Activated CD4-positive, CD25-positive, alpha-beta regulatory T cell treated with anti-CD3 and anti-CD28 coated beads, Interleukin-2, amount 50 U/mL, for 16 hours (primary cell): ENCODE data around the gene EIF3F.
A peak's percentile ranks its signal among the peaks of the same experiment; 100 is the strongest.
"Not testable (repeated sequence)": the region's sequence is repeated elsewhere in the genome, so short reads cannot be mapped to it uniquely, and the experiment has no call there.

Source experiments
- DNase-seq: peaks from one replicate; pipeline ENCODE4 v3.0.0-alpha.2; 2020; ENCODE audit warnings: low read depth, low spot score

The EIF3F gene

GRCh38 chr11:7987560-7987883, 385 bp downstream of the EIF3F start:
- not testable (repeated sequence) for DNase-seq

- DNase-seq: no peak
Observed at GRCh38 chr11:7994581-7995278, 7.6 kb downstream of the EIF3F start.

- no peak for DNase-seq
Observed at GRCh38 chr11:7999795-8000194, 12.7 kb downstream of the EIF3F start.

GRCh38 chr11:8000390-8000789, 13.3 kb downstream of the EIF3F start:
- no peak for DNase-seq

GRCh38 chr11:8002676-8003075, 15.5 kb downstream of the EIF3F start:
- no peak for DNase-seq

- DNase-seq: no peak
Observed at GRCh38 chr11:8003187-8003586, 16.1 kb downstream of the EIF3F start.

- no peak for DNase-seq
Observed at GRCh38 chr11:8004008-8004407, 16.9 kb downstream of the EIF3F start.

GRCh38 chr11:8005556-8005955, 18.4 kb downstream of the EIF3F start:
- DNase-seq: no peak

- no peak for DNase-seq
Observed at GRCh38 chr11:8006349-8006977, 19.3 kb downstream of the EIF3F start.

GRCh38 chr11:8008212-8008611, 21.1 kb downstream of the EIF3F start:
- DNase-seq: no peak

GRCh38 chr11:8009856-8010255, 22.7 kb downstream of the EIF3F start:
- DNase-seq: no peak

GRCh38 chr11:8011371-8011770, 24.2 kb downstream of the EIF3F start:
- no peak for DNase-seq

- DNase-seq: no peak
Observed at GRCh38 chr11:8011981-8012444, 24.9 kb downstream of the EIF3F start.

- no peak for DNase-seq
Observed at GRCh38 chr11:8013833-8014232, 26.7 kb downstream of the EIF3F start.

GRCh38 chr11:8015753-8016239, 28.7 kb downstream of the EIF3F start:
- no peak for DNase-seq

GRCh38 chr11:8016440-8016839, 29.3 kb downstream of the EIF3F start:
- DNase-seq: no peak

- DNase-seq: no peak
Observed at GRCh38 chr11:8017071-8017470, 29.9 kb downstream of the EIF3F start.

- DNase-seq: no peak
Observed at GRCh38 chr11:8017894-8018483, 30.9 kb downstream of the EIF3F start.

GRCh38 chr11:8018484-8019313, 31.6 kb downstream of the EIF3F start:
- peak; percentile 34 for DNase-seq

GRCh38 chr11:8019314-8020243, 32.4 kb downstream of the EIF3F start:
- no peak for DNase-seq

GRCh38 chr11:8020244-8020597, 33.1 kb downstream of the EIF3F start:
- no peak for DNase-seq
